DND-41 (cell line): ENCODE results near the gene TLDC2.
"Not testable (repeated sequence)": the region's sequence is repeated elsewhere in the genome, so short reads cannot be mapped to it uniquely, and the experiment has no call there.

ENCODE experiments used
- ATAC-seq: fragments of 200-7000 bp; cut with Tn5 transposase; 3 replicates; pipeline ENCODE4 v1.9.1; 2021; ENCODE audit warnings: low read depth; ENCODE audit not compliant: insufficient read depth
- DNase-seq: peaks from one replicate; pipeline ENCODE4 v3.0.0-alpha.2; 2020
- H2AFZ ChIP-seq: 2 replicates; pipeline ENCODE4 v1.6.0; 2012; ENCODE audit warnings: low read depth, low read length
- H3K27ac ChIP-seq: 2 replicates; pipeline ENCODE4 v1.5.1; 2012; ENCODE audit warnings: low read length, inconsistent platforms
- H3K27me3 ChIP-seq: fragments of 200-600 bp; sonication (generic); 2 replicates; pipeline ENCODE4 v1.6.0; 2012; ENCODE audit warnings: low read length, mild to moderate bottlenecking, inconsistent platforms; ENCODE audit not compliant: insufficient read depth, poor library complexity
- H3K36me3 ChIP-seq: 2 replicates; pipeline ENCODE4 v1.5.1; 2012; ENCODE audit warnings: low read length, inconsistent platforms; ENCODE audit not compliant: insufficient read depth
- H3K4me1 ChIP-seq: 2 replicates; pipeline ENCODE4 v1.5.1; 2012; ENCODE audit warnings: mild to moderate bottlenecking, low read length; ENCODE audit not compliant: insufficient read depth
- H3K4me2 ChIP-seq: 2 replicates; pipeline ENCODE4 v1.6.0; 2012; ENCODE audit warnings: mild to moderate bottlenecking, moderate library complexity, low read length, inconsistent platforms; ENCODE audit not compliant: insufficient read depth
- H3K4me3 ChIP-seq, 2 experiments: fragments of 200-600 bp in 1 of 2; shearing (Covaris generic) in 1 of 2; 2 replicates each; pipeline ENCODE4 v1.5.1; 2012 to 2016; ENCODE audit warnings: inconsistent platforms in 2 of 2, low read length in 2 of 2, mild to moderate bottlenecking in 2 of 2, low read depth in 1 of 2, moderate library complexity in 1 of 2
- H3K79me2 ChIP-seq: 2 replicates; pipeline ENCODE4 v1.6.0; 2012; ENCODE audit warnings: low read length, inconsistent platforms; ENCODE audit not compliant: insufficient read depth
- H3K9ac ChIP-seq: 2 replicates; pipeline ENCODE4 v1.6.0; 2012; ENCODE audit warnings: low read depth, mild to moderate bottlenecking, inconsistent platforms, low read length, moderate library complexity
- H3K9me3 ChIP-seq: 2 replicates; pipeline ENCODE4 v1.5.1; 2012; ENCODE audit warnings: low read length, moderate library complexity, mild to moderate bottlenecking, inconsistent platforms; ENCODE audit not compliant: insufficient read depth, severe bottlenecking
- H4K20me1 ChIP-seq: 2 replicates; pipeline ENCODE4 v1.6.0; 2012; ENCODE audit warnings: low read length; ENCODE audit not compliant: insufficient read depth
- CTCF ChIP-seq: IDR thresholded peaks from 2 replicates; pipeline ENCODE4 v1.5.1; 2012; ENCODE audit warnings: borderline replicate concordance, low read length, moderate library complexity, mild to moderate bottlenecking; ENCODE audit not compliant: poor library complexity, severe bottlenecking; ENCODE audit errors: extremely low read depth
- EZH2 ChIP-seq: IDR thresholded peaks from 3 replicates; pipeline ENCODE4 v1.6.1; 2012; ENCODE audit warnings: borderline replicate concordance, low read depth, mild to moderate bottlenecking, moderate library complexity, low read length, inconsistent platforms; ENCODE audit not compliant: severe bottlenecking

The TLDC2 gene

DNA sequence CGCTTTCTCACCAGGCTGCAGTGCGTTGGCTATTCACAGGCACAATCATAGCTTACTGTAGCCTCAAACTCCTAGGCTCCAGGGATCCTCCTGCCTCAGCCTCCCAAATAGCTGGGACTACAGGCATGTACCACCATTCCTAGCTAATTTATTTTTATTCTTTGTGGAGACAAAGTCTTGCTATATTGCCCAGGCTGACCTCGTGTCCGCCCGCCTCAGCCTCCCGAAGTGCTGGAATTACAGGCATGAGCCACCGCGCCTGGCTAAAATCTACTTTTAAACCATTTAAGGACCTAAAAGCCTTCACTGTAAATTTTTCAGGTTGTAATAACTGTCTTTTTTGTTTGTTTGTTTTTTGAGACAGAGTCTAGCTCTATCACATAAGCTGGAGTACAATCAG is 60.4 kb downstream of the TLDC2 start:
- H3K4me2 ChIP-seq, result no peak overlapping the region
- TF ChIP-seq EZH2, result no peak
- no peak for TF ChIP-seq CTCF
- H3K27ac ChIP-seq, result no peak overlapping the region
- H3K4me1 ChIP-seq, result no peaks in the 10 kb centered on the region
- H3K9me3 ChIP-seq, result no peaks in the 10 kb centered on the region
- H3K79me2 ChIP-seq, result no peaks in the 10 kb centered on the region
- no peak overlapping the region for H3K9ac ChIP-seq
- no peaks in the 10 kb centered on the region for H3K36me3 ChIP-seq
- no peaks in the 10 kb centered on the region for H4K20me1 ChIP-seq
- ATAC-seq (no peak), DNase-seq (no peak)
- no peaks in the 10 kb centered on the region for H3K27me3 ChIP-seq
- no peak overlapping the region for H2AFZ ChIP-seq
- no peak overlapping the region for H3K4me3 ChIP-seq

DNA sequence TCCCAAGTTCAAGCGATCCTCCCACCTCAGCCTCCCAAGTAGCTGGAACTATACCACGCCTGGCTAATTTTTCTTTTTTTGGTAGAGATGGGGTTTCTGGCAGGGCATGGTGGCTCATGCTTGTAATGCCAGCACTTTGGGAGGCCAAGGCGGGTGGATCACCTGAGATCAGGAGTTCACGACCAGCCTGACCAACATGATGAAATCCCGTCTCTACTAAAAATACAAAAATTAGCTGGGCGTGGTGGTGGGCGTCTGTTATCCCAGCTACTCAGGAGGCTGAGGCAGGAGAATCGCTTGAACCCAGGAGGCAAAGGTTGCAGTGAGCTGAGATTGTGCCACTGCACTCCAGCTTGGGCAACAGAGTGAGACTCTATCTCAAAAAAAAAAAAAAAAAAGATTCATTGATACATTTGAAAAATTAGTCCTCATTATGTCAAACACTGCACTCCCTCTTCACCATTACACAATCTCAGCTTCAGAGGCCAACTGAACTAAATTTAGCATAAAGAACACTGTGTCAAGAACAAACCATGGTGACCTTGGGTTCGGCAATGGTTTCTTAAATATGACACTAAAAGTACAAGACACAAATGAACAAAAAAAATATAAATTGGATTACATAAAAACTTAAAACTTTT is 60.9 kb downstream of the TLDC2 start:
- not testable (repeated sequence) for H3K79me2 ChIP-seq, DNase-seq, H3K36me3 ChIP-seq, H3K27ac ChIP-seq, H4K20me1 ChIP-seq, H3K4me2 ChIP-seq, H3K9ac ChIP-seq, H2AFZ ChIP-seq, ATAC-seq, H3K27me3 ChIP-seq, H3K9me3 ChIP-seq, H3K4me1 ChIP-seq, H3K4me3 ChIP-seq

DNA sequence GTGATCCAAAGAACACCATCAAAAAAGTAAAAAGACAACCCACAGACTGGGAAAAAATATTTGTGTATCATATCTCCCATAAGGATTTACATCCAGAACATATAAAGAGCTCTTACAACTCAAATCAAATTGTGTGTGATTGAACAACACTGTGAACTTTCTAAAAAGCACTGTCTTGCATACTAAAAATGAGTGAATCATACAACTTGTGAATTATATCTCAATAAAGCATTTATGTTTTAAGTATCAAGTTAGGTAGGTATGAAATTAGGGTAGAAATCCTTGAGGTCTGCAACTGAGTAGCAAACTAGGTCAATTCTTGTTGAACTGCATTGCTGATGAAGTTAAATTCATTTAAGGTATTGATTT is 61.4 kb downstream of the TLDC2 start:
- Histone ChIP-seq H3K9ac (no peak overlapping the region), H3K79me2 (no peaks in the 10 kb centered on the region), H4K20me1 (no peaks in the 10 kb centered on the region), H3K36me3 (no peaks in the 10 kb centered on the region), H2AFZ (no peak overlapping the region), H3K9me3 (no peaks in the 10 kb centered on the region), H3K4me1 (no peaks in the 10 kb centered on the region), H3K27ac (no peak overlapping the region), H3K4me2 (no peak overlapping the region), H3K4me3 (no peak overlapping the region), H3K27me3 (no peaks in the 10 kb centered on the region)
- DNase-seq (no peak), ATAC-seq (no peak)
- no peak for TF ChIP-seq EZH2
- no peak for TF ChIP-seq CTCF

GRCh38 chr20:36941401-36941835 is 65.5 kb downstream of the TLDC2 start:
- Histone ChIP-seq H3K27me3 (no peaks in the 10 kb centered on the region), H3K4me3 (no peak overlapping the region), H2AFZ (no peak overlapping the region), H3K36me3 (no peaks in the 10 kb centered on the region), H3K27ac (no peak overlapping the region), H3K9ac (no peak overlapping the region), H3K79me2 (no peaks in the 10 kb centered on the region), H3K4me1 (no peaks in the 10 kb centered on the region), H4K20me1 (no peaks in the 10 kb centered on the region), H3K9me3 (no peaks in the 10 kb centered on the region), H3K4me2 (no peak overlapping the region)
- no peak for TF ChIP-seq EZH2
- no peak for TF ChIP-seq CTCF
- DNase-seq, result no peak
- no peak for ATAC-seq
